GM13977 (cell line): ENCODE measurements around the gene NTRK1.

Experiments
- DNase-seq: peaks from one replicate; pipeline ENCODE4 v3.0.0; 2012; ENCODE audit warnings: low spot score
- in situ Hi-C: fragments of 300-500 bp; cut with MboI; formaldehyde crosslinking; loops from one replicate; pipeline ENCODE4 v1.12.0; 2022; ENCODE audit warnings: low sequenced_read_pairs, low pct_unique_long_range_greater_than_20kb, mixed read lengths, inconsistent platforms; ENCODE audit not compliant: unreplicated experiment
- TF ChIP-seq, protein P1 (sequence below): IDR thresholded peaks from 2 replicates; pipeline ENCODE4 v1.5.1; 2012; ENCODE audit warnings: mild to moderate bottlenecking, control low read depth; ENCODE audit not compliant: insufficient read depth; ENCODE audit errors: extremely low read depth, missing control alignments

The NTRK1 gene

DNA sequence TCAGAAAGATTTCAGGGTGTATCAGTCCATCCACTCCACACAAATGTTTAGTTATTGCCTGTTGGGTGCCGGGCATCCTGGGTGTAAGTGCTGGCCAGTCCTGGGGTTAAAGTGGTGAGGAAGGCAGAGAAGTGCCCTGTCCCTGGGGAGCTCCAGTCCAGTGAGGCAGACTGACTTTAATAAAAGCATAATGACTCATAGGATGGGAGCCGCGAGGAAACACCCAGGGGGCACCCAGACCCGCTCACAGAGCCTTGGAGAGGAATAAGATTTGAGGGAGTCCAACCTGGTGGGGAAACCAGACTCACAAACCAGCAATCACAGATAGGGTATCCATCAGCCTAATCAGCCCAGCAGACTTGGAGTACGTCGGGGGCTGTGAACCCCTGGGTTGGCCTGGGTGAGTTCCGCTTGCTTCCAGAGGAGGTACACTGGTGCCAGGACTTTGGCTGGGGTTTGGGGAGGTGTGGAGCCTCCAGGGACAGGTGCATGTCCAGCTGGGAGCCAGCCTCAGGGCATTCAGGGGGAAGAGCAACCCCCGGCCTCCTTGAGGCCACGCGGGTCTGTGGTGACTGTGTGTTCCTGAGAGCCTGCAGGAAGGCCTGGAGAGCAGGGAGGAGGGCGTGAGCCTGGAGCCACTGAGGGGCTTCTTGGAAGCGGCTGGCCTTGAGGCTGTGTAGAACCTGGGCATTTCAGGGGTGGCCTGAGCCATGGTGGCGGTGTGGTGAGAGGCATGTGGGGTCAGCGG lies 36.6 kb downstream of the NTRK1 start:
- TF ChIP-seq, protein P1, sequence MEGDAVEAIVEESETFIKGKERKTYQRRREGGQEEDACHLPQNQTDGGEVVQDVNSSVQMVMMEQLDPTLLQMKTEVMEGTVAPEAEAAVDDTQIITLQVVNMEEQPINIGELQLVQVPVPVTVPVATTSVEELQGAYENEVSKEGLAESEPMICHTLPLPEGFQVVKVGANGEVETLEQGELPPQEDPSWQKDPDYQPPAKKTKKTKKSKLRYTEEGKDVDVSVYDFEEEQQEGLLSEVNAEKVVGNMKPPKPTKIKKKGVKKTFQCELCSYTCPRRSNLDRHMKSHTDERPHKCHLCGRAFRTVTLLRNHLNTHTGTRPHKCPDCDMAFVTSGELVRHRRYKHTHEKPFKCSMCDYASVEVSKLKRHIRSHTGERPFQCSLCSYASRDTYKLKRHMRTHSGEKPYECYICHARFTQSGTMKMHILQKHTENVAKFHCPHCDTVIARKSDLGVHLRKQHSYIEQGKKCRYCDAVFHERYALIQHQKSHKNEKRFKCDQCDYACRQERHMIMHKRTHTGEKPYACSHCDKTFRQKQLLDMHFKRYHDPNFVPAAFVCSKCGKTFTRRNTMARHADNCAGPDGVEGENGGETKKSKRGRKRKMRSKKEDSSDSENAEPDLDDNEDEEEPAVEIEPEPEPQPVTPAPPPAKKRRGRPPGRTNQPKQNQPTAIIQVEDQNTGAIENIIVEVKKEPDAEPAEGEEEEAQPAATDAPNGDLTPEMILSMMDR = no peak
- DNase-seq = no peak
- in situ Hi-C loops = no loop called here

DNA sequence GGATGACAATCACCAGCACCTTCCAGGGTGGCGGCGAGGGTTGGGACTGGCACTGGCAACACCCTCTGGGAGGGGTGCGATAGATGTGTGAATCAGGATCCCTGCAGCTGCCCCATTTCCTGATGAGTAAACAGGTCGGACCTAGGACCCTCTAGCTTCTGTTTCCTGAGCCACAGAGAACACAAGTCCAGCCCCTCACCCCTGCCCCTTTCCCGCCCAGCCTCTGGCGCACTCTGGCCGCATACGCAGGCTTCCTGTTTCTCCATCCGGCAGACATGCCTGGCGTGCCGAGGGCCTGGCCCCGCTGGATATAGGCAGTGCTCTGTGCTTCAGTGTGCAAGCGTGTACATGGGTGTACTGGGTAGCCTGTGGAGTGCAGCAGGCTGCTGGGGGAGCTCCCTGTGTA lies 37.5 kb downstream of the NTRK1 start:
- in situ Hi-C loops = no loop called here
- DNase-seq = no peak
- TF ChIP-seq, protein P1 = no peak

DNA sequence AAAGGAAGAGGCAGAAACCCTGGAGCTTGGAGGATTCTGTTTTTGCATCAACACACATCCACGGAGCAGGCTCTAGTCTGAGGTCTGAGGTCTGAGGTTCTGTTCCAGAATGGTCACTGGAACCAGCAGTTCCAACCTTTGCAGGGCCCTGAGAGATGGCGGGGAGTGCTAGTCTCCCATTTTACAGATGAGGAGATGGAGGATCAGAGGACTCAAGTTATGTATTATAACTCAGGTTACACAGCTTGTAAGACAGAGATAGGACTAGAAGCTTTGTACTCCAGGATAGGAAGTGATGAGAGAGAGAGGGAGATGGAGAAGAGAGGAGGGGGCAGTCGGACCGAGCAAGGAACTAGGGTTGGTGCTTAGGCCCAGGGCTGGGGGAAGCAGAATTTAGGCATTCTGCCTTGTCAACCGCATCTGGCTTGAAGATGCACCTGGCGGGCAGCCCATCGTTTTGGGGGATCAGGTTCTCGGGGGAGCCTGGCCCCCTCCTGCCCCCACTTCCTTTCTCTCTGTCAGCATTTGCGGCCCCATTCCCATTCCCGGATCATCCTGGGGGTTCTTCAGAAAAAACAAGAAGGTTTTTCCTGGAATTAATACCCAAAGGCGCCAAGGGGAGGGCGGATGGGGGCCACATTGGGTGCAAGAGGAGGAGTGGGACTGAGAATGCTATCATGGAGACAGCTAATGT lies 38.5 kb downstream of the NTRK1 start:
- TF ChIP-seq, protein P1 = no peak
- in situ Hi-C loops = no loop called here
- DNase-seq = no peak

DNA sequence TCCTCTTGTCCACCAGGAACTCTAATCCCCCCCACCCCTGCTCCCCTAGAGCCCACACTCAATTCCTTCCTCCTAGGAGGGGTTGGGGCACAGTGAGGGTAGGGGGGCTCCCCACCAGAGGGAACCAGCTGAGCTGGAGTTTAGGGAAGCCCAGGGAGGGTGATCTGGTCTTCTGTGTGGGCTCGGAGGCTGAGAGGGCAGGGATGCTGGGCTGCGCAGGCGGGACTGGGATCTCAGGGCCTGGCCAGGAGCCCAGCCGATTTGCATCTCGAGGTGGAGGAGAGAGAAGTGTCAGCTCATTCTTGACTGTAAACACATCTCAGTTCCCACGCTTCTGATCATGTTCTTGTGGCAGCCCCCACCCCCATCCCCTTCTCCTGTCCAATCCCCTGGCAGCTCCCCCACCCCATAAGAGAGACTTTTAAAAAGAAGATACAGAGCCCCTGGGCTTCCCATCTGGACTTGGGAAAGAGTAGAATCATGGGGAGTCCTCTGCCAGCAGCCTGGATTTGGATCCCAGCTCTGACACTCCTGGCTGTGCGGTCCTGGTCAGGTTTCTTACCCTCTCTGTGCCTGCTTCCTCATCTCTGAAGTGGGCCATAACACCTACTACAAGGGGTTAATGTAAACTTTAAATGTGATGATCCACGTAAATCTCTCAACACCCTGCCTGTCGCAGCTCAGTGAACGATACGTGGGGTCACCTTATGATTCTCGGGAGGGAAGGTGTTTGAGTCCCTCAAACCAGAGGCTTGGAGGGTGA lies 39.5 kb downstream of the NTRK1 start:
- DNase-seq = no peak
- TF ChIP-seq, protein P1 = no peak
- in situ Hi-C loops = no loop called here

DNA sequence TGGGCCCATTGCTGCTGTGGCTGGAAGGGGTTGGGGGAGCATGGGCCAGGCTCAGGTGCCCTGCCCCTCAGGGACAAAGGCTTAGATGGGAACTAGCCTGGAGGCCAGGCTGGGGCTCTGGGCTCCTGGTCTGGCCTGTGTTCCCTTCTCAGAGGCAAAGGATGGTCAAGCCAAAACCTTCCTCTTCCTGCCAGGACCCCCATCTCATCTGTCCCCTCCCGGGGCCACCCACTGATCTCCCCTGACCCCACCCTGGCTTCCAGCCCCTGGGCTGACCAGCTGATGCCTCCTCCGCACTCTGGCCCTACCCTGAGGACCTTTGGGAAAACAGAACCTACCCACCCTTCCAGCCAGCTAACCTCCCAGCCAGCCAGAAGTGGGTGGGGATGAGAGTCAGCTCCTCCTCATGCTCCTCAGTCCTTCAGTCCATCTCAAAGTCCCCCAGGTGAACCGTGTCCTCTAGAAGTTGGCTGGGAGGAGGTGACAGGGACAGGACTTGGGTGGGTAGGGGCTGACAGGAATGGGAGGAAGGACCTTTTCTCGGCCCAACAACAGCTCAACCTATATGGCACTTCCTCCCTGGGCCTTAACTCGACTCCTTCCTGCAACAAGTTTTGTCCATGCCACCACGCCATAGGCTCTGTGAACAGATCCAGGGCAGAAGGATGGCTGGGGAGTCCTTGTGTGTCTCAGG lies 40.4 kb downstream of the NTRK1 start:
- TF ChIP-seq, protein P1 = no peak
- DNase-seq = no peak
- in situ Hi-C loops = no loop called here

DNA sequence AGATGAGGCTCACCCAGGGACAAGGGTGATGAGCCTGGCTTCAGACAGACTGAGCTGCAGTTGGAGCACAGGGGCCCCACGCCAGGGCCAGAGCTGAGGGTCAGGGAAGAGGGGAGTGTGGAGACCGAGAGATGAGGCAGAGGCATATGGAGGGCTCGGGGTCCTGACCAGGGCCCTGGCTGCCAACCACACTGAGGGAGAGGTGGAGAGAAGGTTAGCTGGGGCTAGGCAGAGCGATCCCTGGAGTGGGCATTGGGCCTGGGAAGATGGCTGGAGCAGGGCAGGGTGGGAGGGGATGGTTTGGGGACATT lies 40.9 kb downstream of the NTRK1 start:
- TF ChIP-seq, protein P1 = no peak
- no peak for DNase-seq
- in situ Hi-C loops = no loop called here
